Osteoblast (primary cell): ENCODE results near the gene ZNF740. TPM values are rescaled to one million over a fixed set of nuclear protein-coding genes. Genes with fewer than 3 reads are reported as not detected.
A peak's percentile ranks its signal among the peaks of the same experiment; 100 is the strongest.
"Not testable (repeated sequence)": the region's sequence is repeated elsewhere in the genome, so short reads cannot be mapped to it uniquely, and the experiment has no call there.

Experiments used
- DNase-seq: peaks from one replicate; pipeline ENCODE4 v3.0.0; 2011; ENCODE audit warnings: low spot score, mixed read lengths; ENCODE audit not compliant: insufficient read length; ENCODE audit errors: missing footprints
- H2AFZ ChIP-seq: 2 replicates; pipeline ENCODE4 v1.6.0; 2011; ENCODE audit warnings: mild to moderate bottlenecking, low read length
- H3K27ac ChIP-seq: 2 replicates; pipeline ENCODE4 v1.5.1; 2011; ENCODE audit warnings: mild to moderate bottlenecking, low read depth, low read length, moderate library complexity
- H3K27me3 ChIP-seq: 2 replicates; pipeline ENCODE4 v1.6.0; 2012; ENCODE audit warnings: mild to moderate bottlenecking, control low read depth, inconsistent platforms, low read length, moderate library complexity; ENCODE audit not compliant: insufficient read depth
- H3K36me3 ChIP-seq: 2 replicates; pipeline ENCODE4 v1.5.1; 2011; ENCODE audit warnings: mild to moderate bottlenecking, low read length, control low read depth, moderate library complexity; ENCODE audit not compliant: insufficient read depth
- H3K4me1 ChIP-seq: 2 replicates; pipeline ENCODE4 v1.5.1; 2011; ENCODE audit warnings: mild to moderate bottlenecking, low read length, control low read depth, moderate library complexity; ENCODE audit not compliant: insufficient read depth
- H3K4me2 ChIP-seq: 2 replicates; pipeline ENCODE4 v1.6.0; 2011; ENCODE audit warnings: mild to moderate bottlenecking, low read length; ENCODE audit not compliant: insufficient read depth
- H3K4me3 ChIP-seq: fragments of 200-600 bp; sonication (generic); 3 replicates; pipeline ENCODE4 v1.5.1; 2012; ENCODE audit warnings: mild to moderate bottlenecking, low read length, inconsistent platforms; ENCODE audit not compliant: insufficient read depth
- H3K79me2 ChIP-seq: 2 replicates; pipeline ENCODE4 v1.6.0; 2012; ENCODE audit warnings: mild to moderate bottlenecking, low read length, control low read depth, inconsistent platforms; ENCODE audit not compliant: insufficient read depth
- H3K9me3 ChIP-seq: 2 replicates; pipeline ENCODE4 v1.5.1; 2011; ENCODE audit warnings: low read depth, low read length, control low read depth
- H4K20me1 ChIP-seq: 2 replicates; pipeline ENCODE4 v1.6.0; 2012; ENCODE audit warnings: mild to moderate bottlenecking, low read length, control low read depth; ENCODE audit not compliant: insufficient read depth
- CTCF ChIP-seq: IDR thresholded peaks from 2 replicates; pipeline ENCODE4 v1.5.1; 2011; ENCODE audit warnings: mild to moderate bottlenecking, low read depth, low read length, moderate library complexity; ENCODE audit errors: extremely low read depth
- total RNA-seq: library from RNA; depleted of rRNA; stranded (reverse); fragments of >200 nt; gene quantifications from 2 replicates; pipeline ENCODE4 v1.2.3, GENCODE V29; 2012

The ZNF740 gene
- total RNA-seq, 1 donor = 19.5 TPM

- H3K36me3 ChIP-seq = no peaks in the 10 kb centered on the region
- no peaks in the 10 kb centered on the region for H3K79me2 ChIP-seq
- no peak for TF ChIP-seq CTCF
- H3K4me1 ChIP-seq = peaks cover 13% of the 10 kb centered on the region
- H3K27me3 ChIP-seq = no peaks in the 10 kb centered on the region
- H3K9me3 ChIP-seq = no peaks in the 10 kb centered on the region
- H2AFZ ChIP-seq = no peak overlapping the region
- H3K4me2 ChIP-seq = no peak overlapping the region
- H3K27ac ChIP-seq = no peak overlapping the region
- no peaks in the 10 kb centered on the region for H4K20me1 ChIP-seq
- DNase-seq = no peak
- H3K4me3 ChIP-seq = no peak overlapping the region
Observed at GRCh38 chr12:53200107-53200457, 19.6 kb downstream of the ZNF740 start.

- Histone ChIP-seq H3K4me2 (peak overlapping the region; percentile 36), H3K9me3 (no peaks in the 10 kb centered on the region), H3K27me3 (no peaks in the 10 kb centered on the region), H3K36me3 (no peaks in the 10 kb centered on the region), H4K20me1 (no peaks in the 10 kb centered on the region), H3K27ac (peak overlapping the region; percentile 33), H3K4me3 (no peak overlapping the region), H3K79me2 (no peaks in the 10 kb centered on the region), H2AFZ (peak overlapping the region; percentile 56), H3K4me1 (peaks cover 18% of the 10 kb centered on the region)
- peak; percentile 32 for DNase-seq
- TF ChIP-seq CTCF = no peak
Observed at GRCh38 chr12:53200458-53201176, 20.1 kb downstream of the ZNF740 start.

GRCh38 chr12:53201177-53201541 lies 20.6 kb downstream of the ZNF740 start:
- no peak for TF ChIP-seq CTCF
- Histone ChIP-seq H2AFZ (peak overlapping the region; percentile 56), H3K4me3 (no peak overlapping the region), H3K9me3 (no peaks in the 10 kb centered on the region), H3K4me2 (peak overlapping the region; percentile 36), H3K27ac (peak overlapping the region; percentile 33), H3K36me3 (no peaks in the 10 kb centered on the region), H4K20me1 (no peaks in the 10 kb centered on the region), H3K27me3 (no peaks in the 10 kb centered on the region), H3K4me1 (peaks cover 21% of the 10 kb centered on the region), H3K79me2 (no peaks in the 10 kb centered on the region)
- DNase-seq = peak; percentile 95

GRCh38 chr12:53201639-53202038 lies 21.1 kb downstream of the ZNF740 start:
- H3K79me2 ChIP-seq = no peaks in the 10 kb centered on the region

GRCh38 chr12:53202316-53202715 lies 21.8 kb downstream of the ZNF740 start:
- not testable (repeated sequence) for H3K27me3 ChIP-seq, H3K27ac ChIP-seq, H3K9me3 ChIP-seq, H4K20me1 ChIP-seq, H3K4me3 ChIP-seq, H3K79me2 ChIP-seq, H3K36me3 ChIP-seq, H3K4me2 ChIP-seq, DNase-seq, H2AFZ ChIP-seq
- peaks cover 25% of the 10 kb centered on the region for H3K4me1 ChIP-seq

More at GRCh38 chr12:53201639-53202038, 21.1 kb downstream of the ZNF740 start:
- H3K27ac ChIP-seq = no peak overlapping the region
- no peak overlapping the region for H3K4me3 ChIP-seq
- H2AFZ ChIP-seq = no peak overlapping the region
- no peak for DNase-seq
- H3K4me1 ChIP-seq = peaks cover 22% of the 10 kb centered on the region
- TF ChIP-seq CTCF = no peak
- no peaks in the 10 kb centered on the region for H3K36me3 ChIP-seq
- H3K9me3 ChIP-seq = no peaks in the 10 kb centered on the region
- no peaks in the 10 kb centered on the region for H4K20me1 ChIP-seq
- H3K27me3 ChIP-seq = no peaks in the 10 kb centered on the region
- H3K4me2 ChIP-seq = no peak overlapping the region
